HTR-8/SVneo (cell line): ENCODE measurements around the gene PPDPF.
"Not testable (repeated sequence)": the region's sequence is repeated elsewhere in the genome, so short reads cannot be mapped to it uniquely, and the experiment has no call there.

Experiments
- DNase-seq: peaks from one replicate; pipeline ENCODE4 v3.0.0; 2011; ENCODE audit warnings: low spot score, mixed read lengths; ENCODE audit not compliant: insufficient read length
- FAIRE-seq: peaks from 2 replicates; lab custom pipeline; 2011; peaks lifted over from hg19 to GRCh38; lab: Jason Lieb, UNC

Gene PPDPF

DNA sequence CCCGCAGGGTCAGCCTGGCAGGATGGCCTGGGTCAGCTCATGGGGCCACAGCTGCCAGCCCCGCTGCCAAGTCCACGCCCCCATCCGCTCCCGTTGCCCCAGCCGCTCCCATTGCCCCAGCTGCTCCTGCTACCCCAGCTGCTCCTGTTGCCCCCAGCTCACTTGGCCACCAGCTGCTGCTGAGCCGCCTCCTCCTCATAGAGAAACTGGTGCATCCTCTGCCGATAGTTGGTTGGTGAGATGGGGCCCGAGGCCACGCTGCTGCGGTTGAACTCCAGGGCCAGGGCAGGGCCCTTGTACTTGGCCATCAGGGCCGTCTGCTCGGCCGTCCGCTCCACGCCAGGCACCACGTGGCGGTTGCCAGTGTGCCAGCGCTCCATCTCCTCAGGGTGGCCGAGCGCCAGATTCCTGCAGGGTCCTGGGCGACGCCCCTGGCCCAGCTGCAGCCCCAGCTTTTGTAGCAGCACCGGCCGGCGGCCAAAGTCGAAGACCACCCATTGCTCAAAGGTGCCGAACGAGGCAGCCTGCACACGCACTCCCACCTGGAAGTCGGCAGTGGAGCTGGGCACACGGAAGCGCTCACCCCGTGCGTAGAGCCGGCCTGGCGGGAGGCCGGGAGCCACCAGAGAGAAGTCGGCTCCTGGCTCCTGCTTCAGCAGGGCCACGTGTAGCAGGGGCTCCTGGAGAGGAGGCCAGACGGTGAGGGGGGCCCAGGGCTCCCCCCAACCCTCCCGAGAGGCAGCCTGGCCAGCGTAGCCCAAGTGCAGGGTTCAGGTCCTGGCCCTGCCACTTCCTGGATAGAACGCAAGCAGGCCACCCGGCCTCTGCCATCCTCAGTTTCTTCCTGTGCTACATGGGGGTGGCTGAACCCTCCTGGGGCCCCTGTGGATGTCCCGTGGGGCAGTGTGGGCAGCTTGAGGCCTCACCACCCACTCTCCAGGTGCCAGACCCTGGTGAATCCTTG, 48.7 kb downstream of the PPDPF start:
- FAIRE-seq: no peak

GRCh38 chr20:63570281-63571086, 49.9 kb downstream of the PPDPF start:
- FAIRE-seq: peak; percentile 69

More for the DNA sequence above, 48.7 kb downstream of the PPDPF start:
- DNase-seq: no peak

DNA sequence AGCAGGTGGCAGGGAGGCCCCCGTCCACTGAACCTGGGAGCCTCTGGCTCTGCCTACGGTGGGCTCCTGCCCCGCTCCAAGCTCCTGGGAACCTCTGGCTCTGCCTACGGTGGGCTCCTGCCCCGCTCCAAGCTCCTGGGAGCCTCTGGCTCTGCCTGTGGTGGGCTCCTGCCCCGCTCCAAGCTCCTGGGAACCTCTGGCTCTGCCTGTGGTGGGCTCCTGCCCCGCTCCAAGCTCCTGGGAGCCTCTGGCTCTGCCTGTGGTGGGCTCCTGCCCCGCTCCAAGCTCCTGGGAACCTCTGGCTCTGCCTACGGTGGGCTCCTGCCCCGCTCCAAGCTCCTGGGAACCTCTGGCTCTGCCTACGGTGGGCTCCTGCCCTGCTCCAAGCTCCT, 50.5 kb downstream of the PPDPF start:
- not testable (repeated sequence) for FAIRE-seq, DNase-seq

More at GRCh38 chr20:63570281-63571086, 49.9 kb downstream of the PPDPF start:
- no peak for DNase-seq
